HepG2 (cell line): ENCODE data around the gene CYP2C19.

Source experiments
- CTCF ChIP-seq: sonication (generic); formaldehyde crosslinking; IDR thresholded peaks from 2 replicates; pipeline ENCODE4 v1.5.0; 2020; ENCODE audit warnings: mild to moderate bottlenecking, missing genetic modification reagents, moderate library complexity
- NFE2 ChIP-seq: sonication (generic); formaldehyde crosslinking; IDR thresholded peaks from 2 replicates; pipeline ENCODE4 v1.4.0; 2020; ENCODE audit warnings: missing genetic modification reagents

- TF ChIP-seq NFE2 (no peak), CTCF (CRISPR knock-in tag) (no peak)
Measured at GRCh38 chr10:94735197-94735596, 27.3 kb upstream of the CYP2C19 start.
